Endothelial cell of umbilical vein (primary cell): ENCODE results near the gene SPNS2. TPM values are rescaled to one million over a fixed set of nuclear protein-coding genes. Genes with fewer than 3 reads are reported as not detected.

Experiments used
- BruUV-seq: library from RNA; stranded (reverse); fragments of 400-500 nt; replicated peaks from 2 replicates; lab custom pipeline; 2021; lab: Mats Ljungman, UMichigan
- CTCF ChIA-PET: fragments of 300-600, 350-600 bp; sonication (Branson Sonifier 250); formaldehyde crosslinking; loops from one replicate; lab custom pipeline; 2021; ENCODE audit warnings: antibody characterized with exemption, inconsistent platforms; lab: Charles Lee
- POLR2A ChIA-PET: fragments of 300-600, 350-600 bp; sonication (Branson Sonifier 250); formaldehyde crosslinking; loops from one replicate; lab custom pipeline; 2021; ENCODE audit warnings: antibody characterized with exemption, inconsistent platforms; lab: Charles Lee
- DNase-seq: peaks from one replicate; pipeline ENCODE4 v3.0.0-alpha.2; 2011; ENCODE audit warnings: low read depth, low spot score
- FAIRE-seq: peaks from 2 replicates; lab custom pipeline; 2011; peaks lifted over from hg19 to GRCh38; lab: Jason Lieb, UNC
- H2AFZ ChIP-seq: 2 replicates; pipeline ENCODE4 v1.6.0; 2012; ENCODE audit warnings: low read depth, low read length, control low read depth, inconsistent platforms
- H3K27ac ChIP-seq: 2 replicates; pipeline ENCODE4 v1.5.1; 2011; ENCODE audit warnings: low read depth, mild to moderate bottlenecking, control low read depth, low read length, moderate library complexity; ENCODE audit not compliant: insufficient read depth
- H3K27me3 ChIP-seq, 2 experiments: 2 replicates each; pipeline versions ENCODE4 v1.6.0 to v1.6.1; 2011; ENCODE audit warnings: low read length in 2 of 2, mixed read lengths in 1 of 2; ENCODE audit not compliant: control insufficient read depth in 2 of 2, insufficient read depth in 2 of 2
- H3K36me3 ChIP-seq, 2 experiments: 2 replicates in 1 of 2; 3 replicates in 1 of 2; pipeline ENCODE4 v1.5.1; 2011; ENCODE audit warnings: low read length in 2 of 2, mild to moderate bottlenecking in 1 of 2, moderate library complexity in 1 of 2; ENCODE audit not compliant: control insufficient read depth in 2 of 2, insufficient read depth in 2 of 2; ENCODE audit errors: extremely low read depth in 1 of 2
- H3K4me1 ChIP-seq: 3 replicates; pipeline ENCODE4 v1.5.1; 2011; ENCODE audit warnings: mild to moderate bottlenecking, low read length; ENCODE audit not compliant: control insufficient read depth, insufficient read depth; ENCODE audit errors: extremely low read depth
- H3K4me2 ChIP-seq: 2 replicates; pipeline ENCODE4 v1.6.1; 2011; ENCODE audit warnings: low read length, control low read depth, mixed read lengths; ENCODE audit not compliant: insufficient read depth
- H3K4me3 ChIP-seq, 3 experiments: fragments of 200-600 bp in 1 of 3; sonication (generic), shearing (Covaris generic) in 1 of 3; replicated peaks in 1 of 3; 2 replicates each; pipeline ENCODE4 v1.5.1; 2011 to 2016; ENCODE audit warnings: control low read depth in 3 of 3, low read length in 3 of 3, mild to moderate bottlenecking in 2 of 3, inconsistent platforms in 1 of 3, low read depth in 1 of 3, moderate library complexity in 1 of 3; ENCODE audit not compliant: insufficient read depth in 1 of 3
- H3K79me2 ChIP-seq: 2 replicates; pipeline ENCODE4 v1.6.0; 2012; ENCODE audit warnings: low read length, inconsistent platforms; ENCODE audit not compliant: control insufficient read depth, insufficient read depth
- H3K9ac ChIP-seq: replicated peaks from 2 replicates; pipeline ENCODE3; 2011; ENCODE audit warnings: low read length, control low read depth; ENCODE audit not compliant: insufficient read depth; ENCODE audit errors: extremely low read depth
- H3K9me1 ChIP-seq: replicated peaks from 3 replicates; pipeline ENCODE4 v1.6.0; 2011; ENCODE audit warnings: mild to moderate bottlenecking, low read length; ENCODE audit not compliant: control insufficient read depth, insufficient read depth; ENCODE audit errors: extremely low read depth
- H3K9me3 ChIP-seq: replicated peaks from 2 replicates; pipeline ENCODE4 v1.5.1; 2012; ENCODE audit warnings: low read length, inconsistent platforms; ENCODE audit not compliant: control insufficient read depth, insufficient read depth
- H4K20me1 ChIP-seq: replicated peaks from 2 replicates; pipeline ENCODE3; 2011; ENCODE audit warnings: mild to moderate bottlenecking, low read length; ENCODE audit not compliant: control insufficient read depth, insufficient read depth; ENCODE audit errors: extremely low read depth
- CTCF ChIP-seq, 2 donors: IDR thresholded peaks; 1 replicate in 1 of 2; 2 replicates in 1 of 2; pipeline ENCODE4 v1.5.1; 2011; ENCODE audit warnings: low read length in 2 of 2, mild to moderate bottlenecking in 2 of 2, moderate library complexity in 2 of 2, control low read depth in 1 of 2, inconsistent platforms in 1 of 2, low read depth in 1 of 2; ENCODE audit not compliant: insufficient read depth in 1 of 2; ENCODE audit errors: extremely low read depth in 1 of 2
- EZH2 ChIP-seq: IDR thresholded peaks from 2 replicates; pipeline ENCODE4 v1.6.1; 2012; ENCODE audit warnings: borderline replicate concordance, low read depth, mild to moderate bottlenecking, moderate library complexity, low read length, inconsistent platforms; ENCODE audit not compliant: severe bottlenecking
- FOS ChIP-seq: IDR thresholded peaks from 2 replicates; pipeline ENCODE4 v1.6.1; 2011; ENCODE audit warnings: mild to moderate bottlenecking, low read length, moderate library complexity, borderline replicate concordance; ENCODE audit not compliant: insufficient read depth
- GATA2 ChIP-seq: IDR thresholded peaks from 2 replicates; pipeline ENCODE4 v1.7.0; 2011; ENCODE audit warnings: low read depth, mild to moderate bottlenecking, moderate library complexity, mixed read lengths, low read length; ENCODE audit not compliant: insufficient read length, insufficient read depth
- JUN ChIP-seq: IDR thresholded peaks from 2 replicates; pipeline ENCODE4 v1.6.1; 2011; ENCODE audit warnings: borderline replicate concordance, low read depth; ENCODE audit not compliant: insufficient read length, insufficient read depth
- MAX ChIP-seq: IDR thresholded peaks from 2 replicates; pipeline ENCODE4 v1.6.1; 2011; ENCODE audit not compliant: insufficient read depth, insufficient read length
- MYC ChIP-seq: IDR thresholded peaks from one replicate; pipeline ENCODE4 v1.6.1; 2011; ENCODE audit warnings: mild to moderate bottlenecking, low read depth, low read length
- POLR2A ChIP-seq: IDR thresholded peaks from 2 replicates; pipeline ENCODE4 v1.6.1; 2012; ENCODE audit warnings: low read depth, mild to moderate bottlenecking, control low read depth, low read length
- POLR2AphosphoS5 ChIP-seq: IDR thresholded peaks from 2 replicates; pipeline ENCODE4 v1.6.1; 2012; ENCODE audit warnings: low read depth, mild to moderate bottlenecking, control low read depth, low read length, moderate library complexity; ENCODE audit not compliant: insufficient read depth
- dilution Hi-C: fragments of 300-500 bp; cut with MboI; formaldehyde crosslinking; loops from one replicate; pipeline ENCODE4 v1.15.0; 2019; ENCODE audit warnings: low sequenced_read_pairs; ENCODE audit not compliant: extremely low pct_ligation_motif_present
- intact Hi-C: fragments of 100-400 bp; cut with micrococcal nuclease; formaldehyde crosslinking; loops from one replicate; pipeline ENCODE4 v1.10.0; 2022
- polyA plus RNA-seq, 4 experiments: library from polyadenylated mRNA; depleted of rRNA in 3 of 4; stranded (reverse) in 3 of 4; unstranded in 1 of 4; fragments of >200 nt; gene quantifications; 2 replicates each; pipeline versions ENCODE4 v1.2.1 to v1.2.3, GENCODE V29; 2011 to 2012; ENCODE audit warnings: missing spikeins in 1 of 4
- total RNA-seq: library from RNA; stranded (reverse); gene quantifications from 2 replicates; pipeline ENCODE4 v1.2.3, GENCODE V29; 2021

The SPNS2 gene
- total and polyA plus RNA-seq, 2 donors (not counting 3 experiments of a cell fraction or from before 2014, with no cell fraction given): 70.2 to 77.3 TPM

- Histone ChIP-seq H3K4me3 (no peak overlapping the region), H3K27ac (no peak overlapping the region), H3K4me2 (no peak overlapping the region), H3K27me3 (peaks cover 0 to 1% of the 10 kb centered on the region in 2 experiments), H3K79me2 (peaks cover 2% of the 10 kb centered on the region), H3K9ac (no peak overlapping the region), H4K20me1 (no peaks in the 10 kb centered on the region), H3K4me1 (peaks cover 4% of the 10 kb centered on the region), H3K9me3 (no peaks in the 10 kb centered on the region), H3K36me3 (no peaks in the 10 kb centered on the region), H3K9me1 (no peaks in the 10 kb centered on the region), H2AFZ (no peak overlapping the region)
- no TSS peak for BruUV-seq
- dilution Hi-C loops (no loop called here), intact Hi-C loops (no loop called here)
- DNase-seq (no peak), FAIRE-seq (no peak)
- CTCF ChIA-PET: no interaction called here
- POLR2A ChIA-PET: no interaction called here
- TF ChIP-seq MAX (no peak), JUN (no peak), MYC (no peak), CTCF (IDR thresholded peaks at IDR 0.05; ENCODE audit: extremely low read depth in 1 of 2, insufficient read depth in 1 of 2, low read depth in 1 of 2, low read length in 2 of 2) (no peak), POLR2AphosphoS5 (no peak), FOS (no peak), EZH2 (no peak), GATA2 (no peak), POLR2A (no peak)
Observed at GRCh38 chr17:4559966-4560365, 61.3 kb downstream of the SPNS2 start.
